Karpas-422 (cell line): ENCODE measurements around the gene FAM3A. TPM values are rescaled to one million over a fixed set of nuclear protein-coding genes. Genes with fewer than 3 reads are reported as not detected.

Experiments used
- DNase-seq: peaks from one replicate; pipeline ENCODE4 v3.0.0-alpha.2; 2015
- H2AFZ ChIP-seq: fragments of 200-600 bp; sonication (generic); 2 replicates; pipeline ENCODE4 v1.6.1; 2014; ENCODE audit warnings: antibody characterized with exemption, low read length, mixed read lengths
- H3K27ac ChIP-seq: fragments of 200-600 bp; sonication (generic); 2 replicates; pipeline ENCODE4 v1.5.1; 2014; ENCODE audit warnings: mild to moderate bottlenecking, low read length, moderate library complexity
- H3K27me3 ChIP-seq: fragments of 200-600 bp; sonication (generic); 2 replicates; pipeline ENCODE4 v1.6.1; 2014; ENCODE audit warnings: low read length, mixed read lengths
- H3K36me3 ChIP-seq: fragments of 200-600 bp; sonication (generic); 2 replicates; pipeline ENCODE4 v1.6.1; 2014; ENCODE audit warnings: low read length, mixed read lengths; ENCODE audit not compliant: insufficient read depth
- H3K4me1 ChIP-seq: fragments of 200-600 bp; sonication (generic); 2 replicates; pipeline ENCODE4 v1.6.1; 2014; ENCODE audit warnings: mild to moderate bottlenecking, low read length, mixed read lengths
- H3K4me2 ChIP-seq: fragments of 200-600 bp; sonication (generic); 2 replicates; pipeline ENCODE4 v1.6.1; 2014; ENCODE audit warnings: low read length, low read depth, mild to moderate bottlenecking; ENCODE audit not compliant: poor library complexity, severe bottlenecking
- H3K4me3 ChIP-seq: fragments of 200-600 bp; sonication (generic); 2 replicates; pipeline ENCODE4 v1.5.1; 2014; ENCODE audit warnings: mild to moderate bottlenecking, antibody characterized with exemption, low read length, mixed read lengths
- H3K79me2 ChIP-seq: fragments of 200-600 bp; sonication (generic); 2 replicates; pipeline ENCODE4 v1.6.1; 2014; ENCODE audit warnings: mild to moderate bottlenecking, low read length, mixed read lengths
- H3K9ac ChIP-seq: fragments of 200-600 bp; sonication (generic); 2 replicates; pipeline ENCODE4 v1.6.0; 2014; ENCODE audit warnings: low read length
- H3K9me2 ChIP-seq: fragments of 200-600 bp; sonication (generic), shearing (Covaris generic); replicated peaks from 2 replicates; pipeline ENCODE4 v1.6.0; 2014; ENCODE audit warnings: mild to moderate bottlenecking, low read length, moderate library complexity; ENCODE audit not compliant: insufficient read depth
- H3K9me3 ChIP-seq: fragments of 300-700, 200-600 bp; sonication (generic); 2 replicates; pipeline ENCODE4 v1.6.1; 2014; ENCODE audit warnings: low read length, mixed read lengths
- H4K20me1 ChIP-seq: fragments of 200-600 bp; sonication (generic); 2 replicates; pipeline ENCODE4 v1.6.1; 2014; ENCODE audit warnings: mild to moderate bottlenecking, antibody characterized with exemption, low read length, low read depth; ENCODE audit not compliant: insufficient read depth
- total RNA-seq: library from RNA; depleted of rRNA; stranded (reverse); fragments of >200 nt; shearing (Covaris generic); gene quantifications from 2 replicates; pipeline ENCODE4 v1.2.3, GENCODE V29; 2014; ENCODE audit warnings: low replicate concordance

FAM3A gene
- total RNA-seq, 1 experiment from 2014 or later = 14.0 TPM

- no peak overlapping the region for H3K4me2 ChIP-seq
- no peaks in the 10 kb centered on the region for H3K79me2 ChIP-seq
- no peak overlapping the region for H3K9ac ChIP-seq
- no peaks in the 10 kb centered on the region for H4K20me1 ChIP-seq
- H3K27ac ChIP-seq = no peak overlapping the region
- no peaks in the 10 kb centered on the region for H3K9me2 ChIP-seq
- H3K4me1 ChIP-seq = no peaks in the 10 kb centered on the region
- no peak overlapping the region for H3K4me3 ChIP-seq
- H3K27me3 ChIP-seq = no peaks in the 10 kb centered on the region
- no peaks in the 10 kb centered on the region for H3K9me3 ChIP-seq
- H3K36me3 ChIP-seq = no peaks in the 10 kb centered on the region
- no peak overlapping the region for H2AFZ ChIP-seq
- no peak for DNase-seq
Measured at GRCh38 chrX:154467556-154467955, 48.5 kb downstream of the FAM3A start.

GRCh38 chrX:154466907-154467306 lies 49.1 kb downstream of the FAM3A start:
- Histone ChIP-seq H4K20me1 (no peaks in the 10 kb centered on the region), H3K9ac (no peak overlapping the region), H3K36me3 (no peaks in the 10 kb centered on the region), H3K4me1 (no peaks in the 10 kb centered on the region), H3K27ac (no peak overlapping the region), H3K79me2 (no peaks in the 10 kb centered on the region), H3K4me3 (no peak overlapping the region), H3K4me2 (no peak overlapping the region), H2AFZ (no peak overlapping the region), H3K9me3 (no peaks in the 10 kb centered on the region), H3K27me3 (no peaks in the 10 kb centered on the region), H3K9me2 (no peaks in the 10 kb centered on the region)
- DNase-seq = no peak

GRCh38 chrX:154466036-154466435 lies 50.0 kb downstream of the FAM3A start:
- Histone ChIP-seq H3K9me2 (no peaks in the 10 kb centered on the region), H2AFZ (no peak overlapping the region), H3K9ac (no peak overlapping the region), H4K20me1 (no peaks in the 10 kb centered on the region), H3K36me3 (no peaks in the 10 kb centered on the region), H3K27ac (no peak overlapping the region), H3K4me3 (no peak overlapping the region), H3K27me3 (no peaks in the 10 kb centered on the region), H3K4me1 (no peaks in the 10 kb centered on the region), H3K9me3 (no peaks in the 10 kb centered on the region), H3K4me2 (no peak overlapping the region), H3K79me2 (no peaks in the 10 kb centered on the region)
- no peak for DNase-seq

GRCh38 chrX:154465601-154466000 lies 50.4 kb downstream of the FAM3A start:
- no peaks in the 10 kb centered on the region for H3K9me2 ChIP-seq
- H3K27ac ChIP-seq = no peak overlapping the region
- no peaks in the 10 kb centered on the region for H3K4me1 ChIP-seq
- H3K4me3 ChIP-seq = no peak overlapping the region
- no peaks in the 10 kb centered on the region for H3K27me3 ChIP-seq
- H3K9me3 ChIP-seq = no peaks in the 10 kb centered on the region
- no peaks in the 10 kb centered on the region for H3K36me3 ChIP-seq
- no peak overlapping the region for H2AFZ ChIP-seq
- no peak for DNase-seq
- no peak overlapping the region for H3K9ac ChIP-seq
- H3K79me2 ChIP-seq = no peaks in the 10 kb centered on the region
- no peaks in the 10 kb centered on the region for H4K20me1 ChIP-seq
- H3K4me2 ChIP-seq = no peak overlapping the region

GRCh38 chrX:154464806-154465365 lies 51.1 kb downstream of the FAM3A start:
- Histone ChIP-seq H4K20me1 (no peaks in the 10 kb centered on the region), H3K9ac (no peak overlapping the region), H3K36me3 (no peaks in the 10 kb centered on the region), H2AFZ (no peak overlapping the region), H3K4me3 (no peak overlapping the region), H3K79me2 (no peaks in the 10 kb centered on the region), H3K27me3 (no peaks in the 10 kb centered on the region), H3K9me3 (no peaks in the 10 kb centered on the region), H3K4me1 (no peaks in the 10 kb centered on the region), H3K9me2 (no peaks in the 10 kb centered on the region), H3K4me2 (no peak overlapping the region), H3K27ac (no peak overlapping the region)
- DNase-seq = no peak

GRCh38 chrX:154463611-154464220 lies 52.3 kb downstream of the FAM3A start:
- H3K9me3 ChIP-seq = no peaks in the 10 kb centered on the region
- H4K20me1 ChIP-seq = no peaks in the 10 kb centered on the region
- no peak for DNase-seq
- H3K4me1 ChIP-seq = peaks cover 6% of the 10 kb centered on the region
- no peak overlapping the region for H2AFZ ChIP-seq
- H3K79me2 ChIP-seq = peaks cover 4% of the 10 kb centered on the region; the same call in 1 of the 2 replicates
- H3K36me3 ChIP-seq = no peaks in the 10 kb centered on the region
- no peak overlapping the region for H3K27ac ChIP-seq
- no peaks in the 10 kb centered on the region for H3K9me2 ChIP-seq
- no peak overlapping the region for H3K4me3 ChIP-seq
- H3K9ac ChIP-seq = no peak overlapping the region
- no peak overlapping the region for H3K4me2 ChIP-seq
- H3K27me3 ChIP-seq = no peaks in the 10 kb centered on the region

GRCh38 chrX:154462396-154462795 lies 53.6 kb downstream of the FAM3A start:
- Histone ChIP-seq H3K27me3 (no peaks in the 10 kb centered on the region), H3K27ac (no peak overlapping the region), H3K4me3 (no peak overlapping the region), H4K20me1 (no peaks in the 10 kb centered on the region), H3K4me2 (no peak overlapping the region), H3K9me2 (no peaks in the 10 kb centered on the region), H3K9me3 (no peaks in the 10 kb centered on the region), H3K36me3 (no peaks in the 10 kb centered on the region), H2AFZ (no peak overlapping the region), H3K79me2 (peaks cover 6% of the 10 kb centered on the region; the same call in 1 of the 2 replicates), H3K9ac (no peak overlapping the region), H3K4me1 (peaks cover 6% of the 10 kb centered on the region)
- no peak for DNase-seq

GRCh38 chrX:154460326-154460725 lies 55.7 kb downstream of the FAM3A start:
- Histone ChIP-seq H3K4me1 (peaks cover 6% of the 10 kb centered on the region), H2AFZ (no peak overlapping the region), H3K9ac (no peak overlapping the region), H3K27me3 (no peaks in the 10 kb centered on the region), H3K9me2 (no peaks in the 10 kb centered on the region), H3K36me3 (no peaks in the 10 kb centered on the region), H3K4me3 (no peak overlapping the region), H4K20me1 (no peaks in the 10 kb centered on the region), H3K9me3 (no peaks in the 10 kb centered on the region), H3K4me2 (no peak overlapping the region), H3K27ac (no peak overlapping the region), H3K79me2 (peaks cover 6% of the 10 kb centered on the region; the same call in 1 of the 2 replicates)
- no peak for DNase-seq
